ENCODE measurements around the gene PNMA5.

Gene PNMA5

GRCh38 chrX:152942077-152942442 is 51.9 kb downstream of the PNMA5 start:
- FAIRE-seq (no peak), DNase-seq (ENCODE audit: insufficient read length, low spot score) (no peak)
- TF ChIP-seq POU2F2 (IDR thresholded peaks at IDR 0.05; ENCODE audit: low read depth, low read length) (no peak), SPI1 (IDR thresholded peaks at IDR 0.05; ENCODE audit: low read depth, low read length) (no peak), PAX5 (IDR thresholded peaks at IDR 0.05; ENCODE audit: insufficient read depth, low read length, severe bottlenecking) (no peak), TAF1 (IDR thresholded peaks at IDR 0.05; ENCODE audit: low read depth, low read length) (no peak), POLR2AphosphoS5 (IDR thresholded peaks at IDR 0.05; ENCODE audit: low read depth, low read length) (no peak), POLR2A (IDR thresholded peaks at IDR 0.05; ENCODE audit: low read depth, low read length) (no peak)

- DNase-seq (ENCODE audit: insufficient read length, low spot score), result peak; percentile 87
- peak; percentile 100 for FAIRE-seq
These were observed 52.4 kb downstream of the PNMA5 start for GRCh38 chrX:152941328-152942076.

More at GRCh38 chrX:152941328-152942076, 52.4 kb downstream of the PNMA5 start:
- TF ChIP-seq PAX5 (IDR thresholded peaks at IDR 0.05; ENCODE audit: insufficient read depth, low read length, severe bottlenecking) (no peak), POLR2A (IDR thresholded peaks at IDR 0.05; ENCODE audit: low read depth, low read length) (peak; percentile 37; the same call in 1 of the 2 replicates), SPI1 (IDR thresholded peaks at IDR 0.05; ENCODE audit: low read depth, low read length) (no peak), POU2F2 (IDR thresholded peaks at IDR 0.05; ENCODE audit: low read depth, low read length) (no peak), TAF1 (IDR thresholded peaks at IDR 0.05; ENCODE audit: low read depth, low read length) (no peak)

All from GM12891 (cell line).